Muscle layer of duodenum (tissue), 2 donors: ENCODE results near the gene HSPA14.
"Not testable (repeated sequence)": the region's sequence is repeated elsewhere in the genome, so short reads cannot be mapped to it uniquely, and the experiment has no call there.

ENCODE experiments used
- H3K27ac ChIP-seq: one replicate; pipeline ENCODE4 v1.7.0; 2013; ENCODE audit warnings: mild to moderate bottlenecking, low read length
- H3K27me3 ChIP-seq: one replicate; pipeline ENCODE4 v1.7.0; 2013; ENCODE audit warnings: low read depth, mild to moderate bottlenecking, control low read depth, low read length
- H3K36me3 ChIP-seq, 2 donors: one replicate each; pipeline ENCODE4 v1.7.0; 2013; ENCODE audit warnings: low read length in 2 of 2, control low read depth in 1 of 2, mild to moderate bottlenecking in 1 of 2; ENCODE audit not compliant: insufficient read depth in 2 of 2, control insufficient read depth in 1 of 2
- H3K4me1 ChIP-seq, 2 donors: one replicate each; pipeline ENCODE4 v1.7.0; 2013; ENCODE audit warnings: low read length in 2 of 2, mild to moderate bottlenecking in 2 of 2, control low read depth in 1 of 2, moderate library complexity in 1 of 2; ENCODE audit not compliant: insufficient read depth in 2 of 2, control insufficient read depth in 1 of 2
- H3K4me3 ChIP-seq, 2 donors: one replicate each; pipeline ENCODE4 v1.7.0; 2013; ENCODE audit warnings: low read length in 2 of 2, low read depth in 1 of 2, mild to moderate bottlenecking in 1 of 2
- H3K9me3 ChIP-seq, 2 donors: one replicate each; pipeline ENCODE4 v1.7.0; 2013; ENCODE audit warnings: low read length in 2 of 2, control low read depth in 1 of 2, mild to moderate bottlenecking in 1 of 2; ENCODE audit not compliant: control insufficient read depth in 1 of 2
- donor health status: healthy.

HSPA14 gene

DNA sequence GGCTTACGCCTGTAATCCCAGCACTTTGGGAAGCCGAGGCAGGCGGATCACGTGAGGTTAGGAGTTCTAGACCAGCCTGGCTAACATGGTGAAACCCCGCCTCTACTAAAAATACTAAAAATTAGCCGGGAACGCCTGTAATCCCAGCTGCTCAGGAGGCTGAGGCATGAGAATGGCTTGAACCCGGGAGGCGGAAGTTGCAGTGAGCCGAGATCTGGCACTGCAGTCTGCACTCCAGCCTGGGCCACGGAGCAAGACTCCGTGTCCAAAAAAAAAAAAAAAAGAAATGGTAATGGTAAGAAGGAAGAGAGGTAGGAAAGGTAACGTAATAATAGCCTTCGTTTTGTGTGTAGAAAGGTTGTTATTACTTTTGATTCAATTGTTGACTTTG lies 1.2 kb downstream of the HSPA14 start:
- peak overlapping the region; percentile 70 to 96 for H3K4me3 ChIP-seq
- peak overlapping the region; percentile 87 for H3K27ac ChIP-seq
- peaks cover 0 to 14% of the 10 kb centered on the region in 2 donors for H3K4me1 ChIP-seq
- peaks cover 30 to 42% of the 10 kb centered on the region in 2 donors for H3K36me3 ChIP-seq
- no peaks in the 10 kb centered on the region for H3K9me3 ChIP-seq
- H3K27me3 ChIP-seq: no peaks in the 10 kb centered on the region

DNA sequence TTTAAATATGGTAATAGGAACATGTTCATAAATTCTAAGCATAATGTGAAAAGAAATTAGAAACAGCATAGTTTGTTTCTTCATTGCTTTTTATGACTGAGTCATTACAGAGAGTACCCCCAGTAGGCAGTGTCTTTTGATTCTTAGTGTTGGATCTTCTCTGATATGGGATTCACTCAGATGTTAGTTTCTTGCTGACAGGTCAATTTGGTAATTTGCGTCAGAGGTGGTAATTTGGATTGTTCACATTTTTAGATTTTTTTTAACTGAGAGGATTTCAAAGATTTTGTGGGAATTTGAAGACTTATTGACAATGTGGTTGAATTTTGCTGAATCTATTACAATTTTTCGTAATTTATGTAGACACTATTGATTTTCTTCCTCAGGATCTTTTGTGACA lies 2.1 kb downstream of the HSPA14 start:
- Histone ChIP-seq H3K36me3 (peaks cover 37 to 42% of the 10 kb centered on the region in 2 donors), H3K27ac (no peak overlapping the region), H3K4me3 (no peak overlapping the region), H3K4me1 (peaks cover 0 to 14% of the 10 kb centered on the region in 2 donors), H3K9me3 (no peaks in the 10 kb centered on the region), H3K27me3 (no peaks in the 10 kb centered on the region)

DNA sequence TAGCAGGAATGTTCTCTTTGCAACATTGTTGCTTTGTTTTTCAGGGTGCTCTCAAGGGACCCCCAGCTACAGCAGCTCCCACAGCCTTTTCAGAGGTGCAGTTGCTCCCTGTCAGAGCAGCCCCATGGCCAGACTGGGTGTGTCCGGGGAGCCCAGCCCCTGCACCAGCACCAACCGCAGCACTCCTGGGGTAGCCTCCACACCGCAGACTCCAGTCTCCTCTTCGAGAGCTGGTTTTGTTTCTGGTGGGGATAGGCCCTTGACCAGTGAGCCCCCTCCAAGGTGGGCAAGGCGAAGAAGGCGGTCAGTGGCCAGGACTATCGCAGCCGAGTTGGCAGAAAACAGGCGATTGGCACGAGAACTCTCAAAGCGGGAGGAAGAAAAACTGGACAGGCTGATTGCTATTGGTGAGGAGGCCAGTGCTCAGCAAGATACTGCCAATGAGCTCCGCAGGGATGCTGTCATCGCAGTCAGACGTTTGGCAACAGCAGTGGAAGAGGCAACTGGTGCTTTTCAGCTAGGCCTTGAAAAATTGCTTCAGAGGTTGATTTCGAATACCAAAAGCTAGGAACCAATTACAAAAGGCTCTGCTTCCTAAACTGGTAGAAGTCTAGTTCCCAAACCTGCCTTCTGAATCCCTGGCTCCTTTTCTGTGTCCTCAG lies 5.4 kb downstream of the HSPA14 start:
- Histone ChIP-seq H3K9me3 (no peaks in the 10 kb centered on the region), H3K27ac (no peak overlapping the region), H3K36me3 (peaks cover 37 to 39% of the 10 kb centered on the region in 2 donors), H3K4me3 (no peak overlapping the region), H3K27me3 (no peaks in the 10 kb centered on the region), H3K4me1 (peaks cover 0 to 10% of the 10 kb centered on the region in 2 donors)

DNA sequence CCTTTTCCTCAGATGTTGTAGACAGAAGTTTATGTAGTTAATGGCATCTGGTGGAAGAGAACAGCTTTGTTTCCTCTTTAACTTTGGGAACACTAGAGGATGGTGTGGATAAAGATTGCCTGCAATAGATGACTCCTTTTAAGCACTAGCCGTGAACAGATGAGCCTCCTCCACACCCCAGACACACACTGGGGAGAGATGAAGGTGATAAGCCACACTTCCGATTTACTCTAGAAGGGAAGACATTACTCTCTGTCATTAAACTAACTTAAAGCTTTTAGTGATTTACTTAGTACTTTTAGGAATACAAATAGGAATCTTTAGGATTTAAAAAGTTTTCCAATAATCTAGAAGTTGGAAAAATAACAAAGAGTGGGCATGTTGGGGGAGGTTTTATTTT lies 6.8 kb downstream of the HSPA14 start:
- Histone ChIP-seq H3K9me3 (no peaks in the 10 kb centered on the region), H3K4me1 (no peaks in the 10 kb centered on the region), H3K4me3 (no peak overlapping the region), H3K27me3 (no peaks in the 10 kb centered on the region), H3K27ac (no peak overlapping the region), H3K36me3 (peaks cover 37 to 45% of the 10 kb centered on the region in 2 donors)

DNA sequence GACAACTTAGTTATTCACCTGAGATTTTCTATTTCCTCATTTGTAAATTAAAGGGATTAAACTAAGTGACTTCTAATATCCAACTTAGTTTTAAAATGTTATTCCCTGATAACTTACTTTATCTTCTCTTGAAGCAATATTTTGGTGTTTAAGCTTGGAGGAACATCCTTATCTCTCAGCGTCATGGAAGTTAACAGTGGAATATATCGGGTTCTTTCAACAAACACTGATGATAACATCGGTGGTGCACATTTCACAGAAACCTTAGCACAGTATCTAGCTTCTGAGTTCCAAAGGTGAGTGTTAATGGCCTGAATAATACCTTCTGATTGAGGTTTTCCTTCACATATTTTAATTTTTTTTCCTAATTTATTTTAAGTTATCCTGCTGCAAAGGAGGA lies 14.1 kb downstream of the HSPA14 start:
- Histone ChIP-seq H3K4me1 (no peaks in the 10 kb centered on the region), H3K27me3 (no peaks in the 10 kb centered on the region), H3K27ac (no peak overlapping the region), H3K9me3 (no peaks in the 10 kb centered on the region), H3K4me3 (no peak overlapping the region), H3K36me3 (peaks cover 23 to 31% of the 10 kb centered on the region in 2 donors)

DNA sequence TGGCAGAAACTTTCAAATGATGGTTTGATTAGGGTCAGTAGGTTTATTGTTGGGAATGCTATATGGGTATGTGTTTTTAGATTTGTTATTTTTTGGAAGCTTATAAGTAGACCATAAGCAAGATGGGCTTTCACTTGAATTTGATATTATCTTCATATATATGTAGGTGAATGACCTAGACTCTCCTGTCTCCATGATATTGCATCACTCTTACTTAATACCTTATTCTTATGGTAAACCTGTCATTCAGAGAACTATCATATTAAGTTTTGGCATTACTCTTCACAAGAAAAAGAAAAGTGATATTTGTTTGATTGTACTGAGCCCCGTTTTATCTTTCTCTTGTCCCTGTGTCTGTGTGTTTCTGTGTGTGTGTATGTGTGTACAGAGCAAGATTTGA lies 17.3 kb downstream of the HSPA14 start:
- Histone ChIP-seq H3K27ac (no peak overlapping the region), H3K9me3 (no peaks in the 10 kb centered on the region), H3K36me3 (peaks cover 32 to 41% of the 10 kb centered on the region in 2 donors), H3K27me3 (no peaks in the 10 kb centered on the region), H3K4me3 (no peak overlapping the region), H3K4me1 (no peaks in the 10 kb centered on the region)

DNA sequence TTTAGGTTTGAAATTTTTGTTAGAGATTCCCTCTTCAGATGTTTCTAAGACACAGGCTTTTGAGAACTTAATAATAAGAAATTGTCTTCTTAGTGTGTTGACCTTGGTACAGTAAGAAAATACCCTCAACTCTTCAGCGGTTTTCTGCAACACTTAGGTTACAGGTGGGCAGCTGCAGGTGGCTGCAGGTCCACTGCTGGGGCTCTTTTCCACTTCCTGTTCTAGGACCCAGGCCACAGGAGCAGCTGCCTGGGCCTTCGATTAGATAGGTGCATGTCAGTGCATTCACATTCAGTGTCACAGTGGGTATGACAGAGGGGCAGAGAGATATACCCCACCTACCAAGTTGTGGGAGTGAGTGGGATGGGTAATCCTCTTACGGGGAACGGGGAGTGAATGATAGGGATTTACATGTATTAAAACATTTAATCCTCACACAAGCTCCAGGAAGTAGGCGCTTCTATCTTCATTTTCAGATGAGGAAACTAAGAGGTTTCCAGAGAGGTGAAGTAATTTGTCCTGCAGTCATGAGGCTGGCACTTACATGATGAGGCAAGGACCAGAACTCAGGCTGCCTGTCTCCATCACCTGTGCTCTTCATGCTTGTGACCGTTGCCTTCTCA lies 20.3 kb downstream of the HSPA14 start:
- Histone ChIP-seq H3K36me3 (peaks cover 19 to 27% of the 10 kb centered on the region in 2 donors), H3K9me3 (no peaks in the 10 kb centered on the region), H3K27ac (no peak overlapping the region), H3K4me1 (no peaks in the 10 kb centered on the region), H3K4me3 (no peak overlapping the region), H3K27me3 (no peaks in the 10 kb centered on the region)

DNA sequence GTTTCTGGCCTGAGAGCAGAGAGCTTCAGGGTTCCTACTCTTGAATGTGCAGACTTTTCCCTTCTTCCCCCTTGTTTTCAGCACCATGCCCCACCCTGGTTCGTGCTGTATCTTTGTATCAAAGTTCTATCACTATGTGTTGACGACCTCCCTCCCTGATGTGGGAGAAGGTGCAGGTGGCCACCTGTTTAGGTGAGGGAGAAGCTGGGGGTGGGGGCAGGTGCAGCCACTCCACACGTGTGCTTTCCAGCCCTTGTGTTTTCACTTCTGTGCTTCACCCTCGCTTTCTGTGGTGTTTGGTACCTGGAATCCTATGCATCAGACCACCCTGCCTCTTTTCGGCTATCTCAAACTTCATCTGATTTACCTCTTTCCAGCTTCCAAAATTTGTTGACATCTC lies 20.9 kb downstream of the HSPA14 start:
- Histone ChIP-seq H3K4me3 (no peak overlapping the region), H3K27me3 (no peaks in the 10 kb centered on the region), H3K36me3 (peaks cover 17 to 27% of the 10 kb centered on the region in 2 donors), H3K9me3 (no peaks in the 10 kb centered on the region), H3K27ac (no peak overlapping the region), H3K4me1 (no peaks in the 10 kb centered on the region)

DNA sequence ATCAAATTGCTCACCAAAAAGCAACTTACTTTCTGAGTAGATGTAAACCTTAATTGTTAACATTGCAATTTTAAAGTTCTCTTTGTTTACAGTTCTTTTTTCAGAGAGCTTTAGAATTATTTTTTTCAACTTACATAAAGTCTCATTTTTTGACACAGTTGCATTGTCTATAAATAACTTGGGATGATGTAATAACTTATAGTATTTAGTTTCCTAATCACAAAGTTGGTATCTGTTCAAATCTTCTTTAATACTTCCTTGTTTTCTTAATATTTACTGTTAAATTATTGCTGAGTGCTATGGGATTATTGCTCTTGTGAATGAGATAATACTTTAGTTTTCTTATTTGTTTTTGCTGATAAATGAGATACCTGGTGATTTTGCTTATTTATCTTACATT lies 21.7 kb downstream of the HSPA14 start:
- Histone ChIP-seq H3K9me3 (peaks cover 0 to 3% of the 10 kb centered on the region in 2 donors), H3K4me3 (no peak overlapping the region), H3K27me3 (no peaks in the 10 kb centered on the region), H3K27ac (no peak overlapping the region), H3K36me3 (peaks cover 14 to 27% of the 10 kb centered on the region in 2 donors), H3K4me1 (no peaks in the 10 kb centered on the region)

DNA sequence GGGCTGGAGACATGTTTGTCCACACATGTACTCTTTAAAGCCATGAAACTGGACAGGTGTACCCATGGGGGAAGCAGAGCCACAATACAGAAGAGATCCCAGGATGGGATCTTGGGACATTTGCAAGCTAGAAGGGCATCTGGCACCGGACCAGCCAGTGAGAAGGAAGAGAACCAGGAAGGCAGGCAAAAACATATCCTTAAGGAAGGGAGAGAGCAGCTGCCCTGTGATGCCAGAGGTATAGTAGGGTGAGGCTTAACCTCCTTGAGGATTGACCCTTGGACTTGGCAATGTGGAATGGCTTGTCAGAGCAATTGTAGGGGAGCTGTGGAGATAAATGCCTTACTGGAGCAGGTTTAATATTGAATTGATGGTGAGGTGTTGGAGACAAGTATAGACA lies 22.7 kb downstream of the HSPA14 start:
- Histone ChIP-seq H3K4me3 (no peak overlapping the region), H3K27me3 (no peaks in the 10 kb centered on the region), H3K36me3 (peaks cover 13 to 27% of the 10 kb centered on the region in 2 donors), H3K4me1 (no peaks in the 10 kb centered on the region), H3K27ac (peak overlapping the region; percentile 32), H3K9me3 (peaks cover 0 to 3% of the 10 kb centered on the region in 2 donors)

DNA sequence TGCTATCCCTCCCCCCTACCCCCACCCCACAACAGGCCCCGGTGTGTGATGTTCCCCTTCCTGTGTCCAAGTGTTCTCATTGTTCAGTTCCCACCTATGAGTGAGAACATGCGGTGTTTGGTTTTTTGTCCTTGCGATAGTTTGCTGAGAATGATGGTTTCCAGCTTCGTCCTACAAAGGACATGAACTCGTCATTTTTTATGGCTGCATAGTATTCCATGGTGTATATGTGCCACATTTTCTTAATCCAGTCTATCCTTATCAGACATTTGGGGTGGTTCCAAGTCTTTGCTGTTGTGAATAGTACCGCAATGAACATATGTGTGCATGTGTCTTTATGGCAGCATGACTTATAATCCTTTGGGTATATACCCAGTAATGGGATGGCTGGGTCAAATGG lies 26.4 kb downstream of the HSPA14 start:
- not testable (repeated sequence) for H3K4me1 ChIP-seq, H3K27ac ChIP-seq, H3K27me3 ChIP-seq, H3K9me3 ChIP-seq, H3K4me3 ChIP-seq
- H3K36me3 ChIP-seq: peaks cover 19 to 20% of the 10 kb centered on the region in 2 donors

DNA sequence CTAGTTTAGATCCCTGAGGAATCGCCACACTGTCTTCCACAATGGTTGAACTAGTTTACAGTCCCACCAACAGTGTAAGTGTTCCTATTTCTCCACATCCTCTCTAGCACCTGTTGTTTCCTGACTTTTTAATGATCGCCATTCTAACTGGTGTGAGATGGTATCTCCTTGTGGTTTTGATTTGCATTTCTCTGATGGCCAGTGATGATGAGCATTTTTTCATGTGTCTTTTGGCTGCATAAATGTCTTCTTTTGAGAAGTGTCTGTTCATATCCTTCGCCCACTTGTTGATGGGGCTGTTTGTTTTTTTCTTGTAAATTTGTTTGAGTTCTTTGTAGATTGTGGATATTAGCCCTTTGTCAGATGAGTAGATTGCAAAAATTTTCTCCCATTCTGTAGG lies 26.8 kb downstream of the HSPA14 start:
- H3K4me1 ChIP-seq, H3K9me3 ChIP-seq, H3K27me3 ChIP-seq, H3K27ac ChIP-seq, H3K4me3 ChIP-seq: not testable (repeated sequence)
- H3K36me3 ChIP-seq: peaks cover 23 to 24% of the 10 kb centered on the region in 2 donors
